Esophagus squamous epithelium (tissue), 4 donors: ENCODE measurements around the gene CCND1.

Source experiments
- CTCF ChIP-seq, 6 experiments: fragments of 450-650 bp in 4 of 6; fragments of 200-600 bp in 2 of 6; sonication (generic) in 2 of 6; IDR thresholded peaks; one replicate each; pipeline ENCODE4 v1.5.1; 2016 to 2019; ENCODE audit warnings: antibody characterized with exemption in 6 of 6, mild to moderate bottlenecking in 4 of 6, moderate library complexity in 4 of 6
- POLR2A ChIP-seq, 4 donors: fragments of 450-650 bp; IDR thresholded peaks; one replicate each; pipeline ENCODE4 v1.6.1; 2017; ENCODE audit warnings: antibody characterized with exemption in 4 of 4, mild to moderate bottlenecking in 4 of 4, moderate library complexity in 3 of 4

- TF ChIP-seq CTCF (IDR thresholded peaks at IDR 0.05) (no peak), POLR2A (IDR thresholded peaks at IDR 0.05) (no peak)
Measured at GRCh38 chr11:69601011-69601975, 39.7 kb upstream of the CCND1 start.
